Lower leg skin (tissue), 3 donors: ENCODE results near the gene ATP2B3.

Experiments
- POLR2A ChIP-seq, 2 donors: fragments of 450-650 bp; IDR thresholded peaks; one replicate each; pipeline ENCODE4 v1.6.1; 2016 to 2017; ENCODE audit warnings: antibody characterized with exemption in 2 of 2, mild to moderate bottlenecking in 1 of 2, moderate library complexity in 1 of 2
- TF ChIP-seq, protein P1 (sequence below), 3 donors: fragments of 450-650 bp; IDR thresholded peaks; one replicate each; pipeline ENCODE4 v1.5.1; 2016; ENCODE audit warnings: antibody characterized with exemption in 3 of 3, mild to moderate bottlenecking in 3 of 3, moderate library complexity in 2 of 3

DNA sequence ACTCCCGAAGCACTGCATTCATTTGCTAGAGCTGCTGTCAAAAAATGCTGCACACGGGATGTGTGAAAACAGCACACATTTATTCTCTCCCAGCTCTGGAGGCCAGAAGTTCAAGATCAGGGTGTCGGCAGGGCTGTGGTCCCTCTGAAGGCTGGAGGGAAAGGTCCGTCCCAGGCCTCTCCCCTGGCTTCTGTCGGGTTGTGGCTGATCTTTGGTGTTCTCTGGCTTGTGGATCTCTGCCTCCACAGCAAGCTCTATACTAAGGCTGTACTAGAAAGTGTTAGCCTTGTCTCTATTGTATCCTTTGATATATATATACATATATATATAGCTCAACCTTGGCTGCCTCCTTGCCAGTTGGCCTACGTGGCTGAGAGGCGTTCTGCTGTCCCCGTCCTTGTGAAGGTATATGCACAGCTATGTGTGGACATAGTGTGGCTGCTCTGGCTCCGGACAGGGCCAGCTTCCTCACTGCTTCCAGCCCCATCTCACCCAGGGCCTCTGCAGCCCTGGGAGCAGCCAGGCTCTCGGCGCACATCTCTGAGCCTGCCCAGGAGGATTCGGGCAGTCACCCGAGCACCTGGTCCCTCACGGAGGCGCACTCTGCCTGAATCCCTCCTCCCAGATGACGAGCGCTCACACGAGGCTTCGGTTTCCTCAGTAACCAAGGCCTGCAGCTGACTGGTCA is 114.6 kb downstream of the ATP2B3 start:
- TF ChIP-seq, protein P1, sequence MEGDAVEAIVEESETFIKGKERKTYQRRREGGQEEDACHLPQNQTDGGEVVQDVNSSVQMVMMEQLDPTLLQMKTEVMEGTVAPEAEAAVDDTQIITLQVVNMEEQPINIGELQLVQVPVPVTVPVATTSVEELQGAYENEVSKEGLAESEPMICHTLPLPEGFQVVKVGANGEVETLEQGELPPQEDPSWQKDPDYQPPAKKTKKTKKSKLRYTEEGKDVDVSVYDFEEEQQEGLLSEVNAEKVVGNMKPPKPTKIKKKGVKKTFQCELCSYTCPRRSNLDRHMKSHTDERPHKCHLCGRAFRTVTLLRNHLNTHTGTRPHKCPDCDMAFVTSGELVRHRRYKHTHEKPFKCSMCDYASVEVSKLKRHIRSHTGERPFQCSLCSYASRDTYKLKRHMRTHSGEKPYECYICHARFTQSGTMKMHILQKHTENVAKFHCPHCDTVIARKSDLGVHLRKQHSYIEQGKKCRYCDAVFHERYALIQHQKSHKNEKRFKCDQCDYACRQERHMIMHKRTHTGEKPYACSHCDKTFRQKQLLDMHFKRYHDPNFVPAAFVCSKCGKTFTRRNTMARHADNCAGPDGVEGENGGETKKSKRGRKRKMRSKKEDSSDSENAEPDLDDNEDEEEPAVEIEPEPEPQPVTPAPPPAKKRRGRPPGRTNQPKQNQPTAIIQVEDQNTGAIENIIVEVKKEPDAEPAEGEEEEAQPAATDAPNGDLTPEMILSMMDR (IDR thresholded peaks at IDR 0.05): no peak
- TF ChIP-seq POLR2A (IDR thresholded peaks at IDR 0.05): no peak
